Gastroesophageal sphincter (tissue), 3 donors: ENCODE data around the gene INTU.

ENCODE experiments used
- CTCF ChIP-seq, 4 experiments: fragments of 200-600 bp in 2 of 4; fragments of 450-650 bp in 2 of 4; sonication (generic) in 1 of 4; IDR thresholded peaks; one replicate each; pipeline ENCODE4 v1.5.1; 2017 to 2019; ENCODE audit warnings: antibody characterized with exemption in 4 of 4, mild to moderate bottlenecking in 2 of 4, moderate library complexity in 2 of 4
- POLR2A ChIP-seq, 2 donors: fragments of 450-650 bp; IDR thresholded peaks; one replicate each; pipeline ENCODE4 v1.6.1; 2017; ENCODE audit warnings: antibody characterized with exemption in 2 of 2, mild to moderate bottlenecking in 2 of 2, moderate library complexity in 1 of 2
- POLR2AphosphoS5 ChIP-seq: sonication (generic); formaldehyde crosslinking; IDR thresholded peaks from one replicate; pipeline ENCODE4 v1.6.1; 2017; ENCODE audit warnings: antibody characterized with exemption

- TF ChIP-seq POLR2AphosphoS5 (no peak), POLR2A (IDR thresholded peaks at IDR 0.05) (no peak), CTCF (IDR thresholded peaks at IDR 0.05) (no peak)
These were observed 140.3 kb downstream of the INTU start for GRCh38 chr4:127772769-127773671.
